Measurements from ENCODE around the gene C8A.

Gene C8A

DNA sequence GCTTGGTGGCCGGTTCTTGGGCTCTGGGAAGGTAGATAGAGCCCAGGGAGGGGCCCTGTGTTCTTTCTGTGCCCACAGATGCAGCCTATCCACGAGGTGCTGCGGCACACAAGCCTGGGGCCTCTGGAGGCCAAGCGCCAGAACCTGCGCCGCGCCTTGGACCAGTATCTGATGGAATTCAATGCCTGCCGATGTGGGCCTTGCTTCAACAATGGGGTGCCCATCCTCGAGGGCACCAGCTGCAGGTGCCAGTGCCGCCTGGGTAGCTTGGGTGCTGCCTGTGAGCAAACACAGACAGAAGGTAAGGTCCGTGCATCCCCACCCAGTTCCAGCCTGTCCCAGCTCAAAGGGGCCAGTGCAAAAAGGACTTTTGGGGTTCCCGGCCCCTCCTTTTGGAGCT is 57.7 kb downstream of the C8A start:
- no peak overlapping the region for H2BK12ac ChIP-seq (ENCODE audit: low read length)
- no peak overlapping the region for H3K4me2 ChIP-seq (ENCODE audit: insufficient read depth, low read length, poor library complexity, severe bottlenecking)
- no peak overlapping the region for H3K9ac ChIP-seq (ENCODE audit: low read depth, low read length, poor library complexity)
- H3K4ac ChIP-seq (ENCODE audit: low read length): no peak overlapping the region
- no peak overlapping the region for H2BK5ac ChIP-seq (ENCODE audit: low read length)
- no peak for DNase-seq (ENCODE audit: low spot score)
- no peak overlapping the region for H2AFZ ChIP-seq (ENCODE audit: low read length)
- no peak overlapping the region for H3K14ac ChIP-seq (ENCODE audit: low read length)
- no peak overlapping the region for H2BK15ac ChIP-seq (ENCODE audit: low read length)
- H4K8ac ChIP-seq (ENCODE audit: low read depth, low read length): no peak overlapping the region
- H4K91ac ChIP-seq (ENCODE audit: low read depth, low read length, poor library complexity): no peak overlapping the region
- no peak overlapping the region for H3K23ac ChIP-seq (ENCODE audit: low read depth, low read length, poor library complexity)
- H3K18ac ChIP-seq (ENCODE audit: low read length): no peak overlapping the region
- H3K79me1 ChIP-seq (ENCODE audit: low read depth, low read length): no peaks in the 10 kb centered on the region
- WGBS, 2 donors (ENCODE audit: extremely low coverage in 2 of 2, insufficient read length in 2 of 2, insufficient replicate concordance in 1 of 2): no CpG with 5 or more reads among the region's 12 CpGs
- H3K4me1 ChIP-seq (ENCODE audit: control insufficient read depth in 2 of 2, insufficient read depth in 1 of 2, low read depth in 1 of 2, low read length in 2 of 2): peaks cover 0 to 2% of the 10 kb centered on the region in 2 donors
- no peak overlapping the region for H2BK120ac ChIP-seq (ENCODE audit: low read depth, low read length)
- no peak overlapping the region for H2AK5ac ChIP-seq (ENCODE audit: low read depth, low read length)
- no peak overlapping the region for H3K27ac ChIP-seq (replicated peaks; ENCODE audit: low read length)
- no peaks in the 10 kb centered on the region for H3K36me3 ChIP-seq (replicated peaks in 1 of 2; ENCODE audit: control insufficient read depth in 2 of 2, insufficient read depth in 2 of 2, low read length in 2 of 2)
- no peaks in the 10 kb centered on the region for H3K27me3 ChIP-seq (ENCODE audit: control insufficient read depth in 3 of 3, insufficient read depth in 3 of 3, low read depth in 1 of 3, low read length in 3 of 3)
- no peak overlapping the region for H3K4me3 ChIP-seq (ENCODE audit: low read length in 2 of 2)
- no peaks in the 10 kb centered on the region for H3K9me3 ChIP-seq (replicated peaks in 1 of 2; ENCODE audit: control insufficient read depth in 2 of 2, insufficient read depth in 1 of 2, low read depth in 1 of 2, low read length in 2 of 2)

DNA sequence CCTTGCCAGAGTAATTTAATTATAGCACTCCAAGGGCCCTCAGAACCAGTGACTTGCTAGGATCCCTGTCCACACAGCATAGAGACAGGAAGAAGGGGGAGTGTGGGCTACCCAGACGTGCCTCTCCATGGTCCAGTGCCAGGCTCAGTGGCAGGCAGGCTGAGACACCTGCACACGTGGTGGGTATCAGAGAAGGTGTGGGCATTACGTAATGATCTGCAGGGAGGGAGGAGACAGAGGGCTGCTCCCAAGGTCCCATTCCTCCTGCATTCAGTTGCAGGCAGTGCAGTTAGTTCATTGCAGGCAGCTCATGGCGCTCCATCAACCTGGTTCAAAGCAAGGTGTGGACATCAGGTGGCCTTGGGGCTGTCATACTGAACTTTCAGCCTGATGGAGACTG is 61.4 kb downstream of the C8A start:
- Histone ChIP-seq H3K14ac (ENCODE audit: low read length) (no peak overlapping the region), H3K4me1 (ENCODE audit: control insufficient read depth in 2 of 2, insufficient read depth in 1 of 2, low read depth in 1 of 2, low read length in 2 of 2) (peaks cover 3 to 7% of the 10 kb centered on the region in 2 donors), H2AFZ (ENCODE audit: low read length) (no peak overlapping the region), H3K27me3 (ENCODE audit: control insufficient read depth in 3 of 3, insufficient read depth in 3 of 3, low read depth in 1 of 3, low read length in 3 of 3) (no peaks in the 10 kb centered on the region), H3K79me1 (ENCODE audit: low read depth, low read length) (no peaks in the 10 kb centered on the region), H4K8ac (ENCODE audit: low read depth, low read length) (no peak overlapping the region), H3K27ac (replicated peaks; ENCODE audit: low read length) (no peak overlapping the region), H2BK12ac (ENCODE audit: low read length) (no peak overlapping the region), H2BK15ac (ENCODE audit: low read length) (no peak overlapping the region), H3K9me3 (replicated peaks in 1 of 2; ENCODE audit: control insufficient read depth in 2 of 2, insufficient read depth in 1 of 2, low read depth in 1 of 2, low read length in 2 of 2) (no peaks in the 10 kb centered on the region), H3K4me2 (ENCODE audit: insufficient read depth, low read length, poor library complexity, severe bottlenecking) (no peak overlapping the region), H3K23ac (ENCODE audit: low read depth, low read length, poor library complexity) (no peak overlapping the region), H4K91ac (ENCODE audit: low read depth, low read length, poor library complexity) (no peak overlapping the region), H3K18ac (ENCODE audit: low read length) (no peak overlapping the region), H2BK120ac (ENCODE audit: low read depth, low read length) (no peak overlapping the region), H2BK5ac (ENCODE audit: low read length) (no peak overlapping the region), H3K9ac (ENCODE audit: low read depth, low read length, poor library complexity) (no peak overlapping the region), H3K4ac (ENCODE audit: low read length) (no peak overlapping the region), H2AK5ac (ENCODE audit: low read depth, low read length) (no peak overlapping the region), H3K4me3 (ENCODE audit: low read length in 2 of 2) (no peak overlapping the region), H3K36me3 (replicated peaks in 1 of 2; ENCODE audit: control insufficient read depth in 2 of 2, insufficient read depth in 2 of 2, low read length in 2 of 2) (no peaks in the 10 kb centered on the region)
- DNase-seq (ENCODE audit: low spot score): no peak
- WGBS, 2 donors (ENCODE audit: extremely low coverage in 2 of 2, insufficient read length in 2 of 2, insufficient replicate concordance in 1 of 2): no CpG with 5 or more reads among the region's 4 CpGs

DNA sequence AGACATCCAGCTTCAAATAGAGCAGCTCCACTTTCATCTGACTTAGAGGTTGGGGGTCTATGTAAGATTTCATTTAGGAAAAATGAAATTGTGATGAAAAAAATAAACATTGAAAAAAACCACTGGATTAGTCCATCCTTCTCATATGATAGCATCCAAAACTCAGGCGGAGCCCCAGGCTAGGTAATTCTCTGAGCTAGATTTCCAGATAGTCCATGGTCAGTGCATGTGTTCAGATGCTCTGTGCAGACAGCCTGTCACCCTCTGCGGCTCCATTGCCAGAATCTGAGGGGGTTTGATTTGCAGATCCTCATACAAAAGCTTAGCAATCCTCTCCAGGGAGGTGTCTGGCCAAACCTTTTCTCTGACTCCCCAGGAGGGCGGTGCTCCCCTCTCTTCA is 62.0 kb downstream of the C8A start:
- H2BK120ac ChIP-seq (ENCODE audit: low read depth, low read length): no peak overlapping the region
- H3K4me1 ChIP-seq (ENCODE audit: control insufficient read depth in 2 of 2, insufficient read depth in 1 of 2, low read depth in 1 of 2, low read length in 2 of 2): peaks cover 3 to 10% of the 10 kb centered on the region in 2 donors
- H3K23ac ChIP-seq (ENCODE audit: low read depth, low read length, poor library complexity): no peak overlapping the region
- H3K4ac ChIP-seq (ENCODE audit: low read length): no peak overlapping the region
- H4K91ac ChIP-seq (ENCODE audit: low read depth, low read length, poor library complexity): no peak overlapping the region
- H3K27me3 ChIP-seq (ENCODE audit: control insufficient read depth in 3 of 3, insufficient read depth in 3 of 3, low read depth in 1 of 3, low read length in 3 of 3): no peaks in the 10 kb centered on the region
- no peak for DNase-seq (ENCODE audit: low spot score)
- H3K14ac ChIP-seq (ENCODE audit: low read length): no peak overlapping the region
- no peak overlapping the region for H2BK15ac ChIP-seq (ENCODE audit: low read length)
- H3K4me3 ChIP-seq (ENCODE audit: low read length in 2 of 2): no peak overlapping the region
- H3K9ac ChIP-seq (ENCODE audit: low read depth, low read length, poor library complexity): no peak overlapping the region
- H2AK5ac ChIP-seq (ENCODE audit: low read depth, low read length): no peak overlapping the region
- H3K36me3 ChIP-seq (replicated peaks in 1 of 2; ENCODE audit: control insufficient read depth in 2 of 2, insufficient read depth in 2 of 2, low read length in 2 of 2): no peaks in the 10 kb centered on the region
- H3K4me2 ChIP-seq (ENCODE audit: insufficient read depth, low read length, poor library complexity, severe bottlenecking): no peak overlapping the region
- no peak overlapping the region for H2BK12ac ChIP-seq (ENCODE audit: low read length)
- H2BK5ac ChIP-seq (ENCODE audit: low read length): no peak overlapping the region
- H3K27ac ChIP-seq (replicated peaks; ENCODE audit: low read length): no peak overlapping the region
- H3K18ac ChIP-seq (ENCODE audit: low read length): no peak overlapping the region
- no peaks in the 10 kb centered on the region for H3K9me3 ChIP-seq (replicated peaks in 1 of 2; ENCODE audit: control insufficient read depth in 2 of 2, insufficient read depth in 1 of 2, low read depth in 1 of 2, low read length in 2 of 2)
- H2AFZ ChIP-seq (ENCODE audit: low read length): no peak overlapping the region
- no peaks in the 10 kb centered on the region for H3K79me1 ChIP-seq (ENCODE audit: low read depth, low read length)
- H4K8ac ChIP-seq (ENCODE audit: low read depth, low read length): no peak overlapping the region
- no CpG with 5 or more reads among the region's 3 CpGs for WGBS, 2 donors (ENCODE audit: extremely low coverage in 2 of 2, insufficient read length in 2 of 2, insufficient replicate concordance in 1 of 2)

DNA sequence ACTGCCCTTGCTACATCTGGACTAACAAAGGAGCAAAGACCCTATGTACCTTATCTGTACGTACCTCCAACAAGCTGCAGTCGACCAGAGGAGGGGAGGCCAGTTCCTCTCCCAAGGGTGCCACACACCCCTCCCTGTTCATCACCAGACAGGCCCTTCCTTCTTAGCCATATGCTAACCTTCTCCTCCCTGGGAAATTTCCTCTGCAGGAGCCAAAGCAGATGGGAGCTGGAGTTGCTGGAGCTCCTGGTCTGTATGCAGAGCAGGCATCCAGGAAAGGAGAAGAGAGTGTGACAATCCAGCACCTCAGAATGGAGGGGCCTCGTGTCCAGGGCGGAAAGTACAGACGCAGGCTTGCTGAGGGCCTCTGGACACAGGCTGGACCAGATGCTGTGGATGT is 62.8 kb downstream of the C8A start:
- Histone ChIP-seq H3K36me3 (replicated peaks in 1 of 2; ENCODE audit: control insufficient read depth in 2 of 2, insufficient read depth in 2 of 2, low read length in 2 of 2) (no peaks in the 10 kb centered on the region), H4K8ac (ENCODE audit: low read depth, low read length) (no peak overlapping the region), H3K4ac (ENCODE audit: low read length) (no peak overlapping the region), H2BK12ac (ENCODE audit: low read length) (no peak overlapping the region), H3K27ac (replicated peaks; ENCODE audit: low read length) (no peak overlapping the region), H3K4me1 (ENCODE audit: control insufficient read depth in 2 of 2, insufficient read depth in 1 of 2, low read depth in 1 of 2, low read length in 2 of 2) (peaks cover 3 to 10% of the 10 kb centered on the region in 2 donors), H2AFZ (ENCODE audit: low read length) (no peak overlapping the region), H3K18ac (ENCODE audit: low read length) (no peak overlapping the region), H2AK5ac (ENCODE audit: low read depth, low read length) (no peak overlapping the region), H3K23ac (ENCODE audit: low read depth, low read length, poor library complexity) (no peak overlapping the region), H3K9ac (ENCODE audit: low read depth, low read length, poor library complexity) (no peak overlapping the region), H2BK5ac (ENCODE audit: low read length) (no peak overlapping the region), H2BK120ac (ENCODE audit: low read depth, low read length) (no peak overlapping the region), H3K9me3 (replicated peaks in 1 of 2; ENCODE audit: control insufficient read depth in 2 of 2, insufficient read depth in 1 of 2, low read depth in 1 of 2, low read length in 2 of 2) (no peaks in the 10 kb centered on the region), H3K14ac (ENCODE audit: low read length) (no peak overlapping the region), H2BK15ac (ENCODE audit: low read length) (no peak overlapping the region), H4K91ac (ENCODE audit: low read depth, low read length, poor library complexity) (no peak overlapping the region), H3K79me1 (ENCODE audit: low read depth, low read length) (no peaks in the 10 kb centered on the region), H3K4me2 (ENCODE audit: insufficient read depth, low read length, poor library complexity, severe bottlenecking) (no peak overlapping the region), H3K4me3 (ENCODE audit: low read length in 2 of 2) (no peak overlapping the region), H3K27me3 (ENCODE audit: control insufficient read depth in 3 of 3, insufficient read depth in 3 of 3, low read depth in 1 of 3, low read length in 3 of 3) (no peaks in the 10 kb centered on the region)
- no CpG with 5 or more reads among the region's 5 CpGs for WGBS, 2 donors (ENCODE audit: extremely low coverage in 2 of 2, insufficient read length in 2 of 2, insufficient replicate concordance in 1 of 2)
- no peak for DNase-seq (ENCODE audit: low spot score)

All from neuronal stem cell (in vitro differentiated cells).